ENCODE data around the gene SHLD1. TPM values are rescaled to one million over a fixed set of nuclear protein-coding genes. Genes with fewer than 3 reads are reported as not detected.

The SHLD1 gene
- total RNA-seq, 1 experiment from 2014 or later = 5.9 TPM

DNA sequence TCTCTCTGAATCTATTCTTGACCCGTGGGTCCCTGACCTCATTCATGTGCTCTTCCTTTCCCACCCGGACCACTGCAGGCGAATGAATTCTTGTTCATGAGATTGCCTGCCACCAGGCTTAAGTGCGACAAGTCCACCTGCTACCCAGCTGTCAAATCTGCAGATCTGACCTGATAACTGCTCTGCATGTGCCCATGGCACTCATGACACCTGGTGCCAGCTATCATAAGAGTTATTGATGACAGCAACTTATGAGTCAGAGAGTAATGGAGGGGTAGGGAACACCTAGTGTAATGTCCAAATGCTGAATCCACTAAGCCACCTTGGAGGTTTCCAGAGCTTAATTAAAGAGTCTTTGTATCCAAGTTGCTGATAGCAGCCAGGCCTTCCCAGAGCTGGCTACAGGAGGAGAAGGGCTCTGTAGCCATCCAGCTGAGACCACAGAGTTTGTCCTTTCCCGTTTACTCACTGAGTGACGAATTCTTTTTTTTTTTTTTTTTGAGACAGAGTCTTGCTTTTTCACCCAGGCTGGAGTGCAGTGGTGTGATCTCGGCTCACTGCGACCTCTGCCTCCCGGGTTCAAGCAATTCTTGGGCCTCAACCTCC is 17.4 kb downstream of the SHLD1 start:
- no peaks in the 10 kb centered on the region for H3K36me3 ChIP-seq (ENCODE audit: low read depth)
- no TSS peak for BruUV-seq (replicated peaks)
- TF ChIP-seq, protein P1, sequence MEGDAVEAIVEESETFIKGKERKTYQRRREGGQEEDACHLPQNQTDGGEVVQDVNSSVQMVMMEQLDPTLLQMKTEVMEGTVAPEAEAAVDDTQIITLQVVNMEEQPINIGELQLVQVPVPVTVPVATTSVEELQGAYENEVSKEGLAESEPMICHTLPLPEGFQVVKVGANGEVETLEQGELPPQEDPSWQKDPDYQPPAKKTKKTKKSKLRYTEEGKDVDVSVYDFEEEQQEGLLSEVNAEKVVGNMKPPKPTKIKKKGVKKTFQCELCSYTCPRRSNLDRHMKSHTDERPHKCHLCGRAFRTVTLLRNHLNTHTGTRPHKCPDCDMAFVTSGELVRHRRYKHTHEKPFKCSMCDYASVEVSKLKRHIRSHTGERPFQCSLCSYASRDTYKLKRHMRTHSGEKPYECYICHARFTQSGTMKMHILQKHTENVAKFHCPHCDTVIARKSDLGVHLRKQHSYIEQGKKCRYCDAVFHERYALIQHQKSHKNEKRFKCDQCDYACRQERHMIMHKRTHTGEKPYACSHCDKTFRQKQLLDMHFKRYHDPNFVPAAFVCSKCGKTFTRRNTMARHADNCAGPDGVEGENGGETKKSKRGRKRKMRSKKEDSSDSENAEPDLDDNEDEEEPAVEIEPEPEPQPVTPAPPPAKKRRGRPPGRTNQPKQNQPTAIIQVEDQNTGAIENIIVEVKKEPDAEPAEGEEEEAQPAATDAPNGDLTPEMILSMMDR (conservative IDR thresholded peaks at IDR 0.05) = no peak
- no peak for TF ChIP-seq EZH2 (IDR thresholded peaks at IDR 0.05; ENCODE audit: low read depth)
- no peak overlapping the region for H3K4me2 ChIP-seq
- no peak overlapping the region for H3K27ac ChIP-seq
- no peaks in the 10 kb centered on the region for H3K27me3 ChIP-seq (ENCODE audit: insufficient read depth, low read depth)
- POLR2A ChIA-PET (ENCODE audit: unreplicated experiment) = no interaction called here
- no peaks in the 10 kb centered on the region for H4K20me1 ChIP-seq (ENCODE audit: insufficient read depth)
- no peak overlapping the region for H3K4me3 ChIP-seq
- no peak overlapping the region for H2AFZ ChIP-seq
- H3K9me3 ChIP-seq (ENCODE audit: insufficient read depth, low read depth) = no peaks in the 10 kb centered on the region
- H3F3A ChIP-seq (ENCODE audit: insufficient read depth, low read depth) = peaks cover 9% of the 10 kb centered on the region
- peaks cover 12% of the 10 kb centered on the region for H3K4me1 ChIP-seq (replicated peaks; ENCODE audit: insufficient read depth)
- intact Hi-C loops (cut with micrococcal nuclease; ENCODE audit: unreplicated experiment) = no loop called here
- CTCF ChIA-PET = interaction anchor here (0.6 kb wide), 1 partner anchor 20 kb away, joined by 3 read pairs; no protein-coding TSS in a partner anchor
- H3K79me2 ChIP-seq (ENCODE audit: low read depth) = no peaks in the 10 kb centered on the region
- no peaks in the 10 kb centered on the region for H3K9me2 ChIP-seq (ENCODE audit: insufficient read depth)
- DNase-seq = no peak

DNA sequence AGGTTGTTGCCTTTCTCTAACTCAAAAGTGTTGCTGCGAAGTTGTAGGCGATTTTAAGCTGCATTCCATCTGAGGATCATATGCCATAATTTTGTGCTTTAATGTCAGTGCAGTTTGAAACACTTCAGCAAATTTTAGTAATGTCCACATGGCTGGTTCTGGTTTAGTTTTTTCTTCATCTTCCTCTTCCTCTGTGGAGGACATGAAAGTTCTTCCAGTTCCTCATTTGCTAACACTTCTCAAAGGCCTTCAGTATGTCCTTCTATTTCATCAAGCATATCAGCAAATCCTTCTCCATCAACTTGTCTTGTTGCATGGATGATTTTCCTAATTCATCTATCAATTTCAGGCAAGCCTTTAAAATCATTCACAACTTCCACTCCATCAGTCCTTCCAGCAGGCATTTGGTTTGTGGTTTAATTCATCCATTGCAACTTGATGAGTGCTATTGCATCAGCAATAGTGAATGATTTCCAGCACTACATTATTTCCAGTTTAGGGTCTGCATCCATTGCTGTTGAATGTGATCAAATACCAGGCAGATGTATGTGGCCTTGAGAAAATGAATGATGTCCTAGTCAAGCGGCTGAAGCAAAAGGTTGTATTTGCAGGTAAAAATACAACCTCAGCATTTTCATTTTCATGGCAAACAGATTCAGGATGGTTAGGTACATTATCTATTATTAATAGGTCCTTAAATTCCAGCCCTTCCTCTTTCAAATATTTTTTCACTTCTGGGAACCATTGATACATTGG is 20.2 kb downstream of the SHLD1 start:
- Histone ChIP-seq H3K9me2 (ENCODE audit: insufficient read depth) (no peaks in the 10 kb centered on the region), H3F3A (ENCODE audit: insufficient read depth, low read depth) (no peaks in the 10 kb centered on the region; the same call in 1 of the 2 replicates), H3K4me1 (replicated peaks; ENCODE audit: insufficient read depth) (no peaks in the 10 kb centered on the region), H3K27ac (no peak overlapping the region), H3K79me2 (ENCODE audit: low read depth) (no peaks in the 10 kb centered on the region), H3K4me3 (no peak overlapping the region), H3K27me3 (ENCODE audit: insufficient read depth, low read depth) (no peaks in the 10 kb centered on the region), H3K9me3 (ENCODE audit: insufficient read depth, low read depth) (no peaks in the 10 kb centered on the region), H3K36me3 (ENCODE audit: low read depth) (no peaks in the 10 kb centered on the region), H2AFZ (no peak overlapping the region), H3K4me2 (no peak overlapping the region), H4K20me1 (ENCODE audit: insufficient read depth) (no peaks in the 10 kb centered on the region)
- TF ChIP-seq EZH2 (IDR thresholded peaks at IDR 0.05; ENCODE audit: low read depth) = no peak
- TF ChIP-seq, protein P1 (conservative IDR thresholded peaks at IDR 0.05) = no peak
- no peak for DNase-seq
- no TSS peak for BruUV-seq (replicated peaks)
- CTCF ChIA-PET = no interaction called here
- POLR2A ChIA-PET (ENCODE audit: unreplicated experiment) = no interaction called here
- intact Hi-C loops (cut with micrococcal nuclease; ENCODE audit: unreplicated experiment) = no loop called here

DNA sequence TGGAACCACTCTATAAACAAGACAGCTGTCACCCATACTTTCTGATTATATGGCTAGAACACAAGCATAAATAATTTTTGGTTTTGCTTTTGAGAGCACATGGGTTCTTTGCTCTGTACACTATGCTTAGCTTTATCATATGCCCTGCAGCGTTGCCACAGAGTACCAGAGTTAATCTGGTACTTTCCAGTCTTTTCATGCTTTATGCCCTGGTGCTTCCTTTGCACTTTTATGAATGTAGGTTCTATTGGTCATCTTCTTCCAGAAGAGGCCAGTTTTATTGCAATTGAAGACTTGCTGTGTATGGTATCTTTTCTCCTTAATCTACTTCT is 20.8 kb downstream of the SHLD1 start:
- no peak overlapping the region for H2AFZ ChIP-seq
- H3K4me1 ChIP-seq (replicated peaks; ENCODE audit: insufficient read depth) = no peaks in the 10 kb centered on the region
- CTCF ChIA-PET = no interaction called here
- BruUV-seq (replicated peaks) = no TSS peak
- H3K9me2 ChIP-seq (ENCODE audit: insufficient read depth) = no peaks in the 10 kb centered on the region
- no peak overlapping the region for H3K27ac ChIP-seq
- no peaks in the 10 kb centered on the region for H3K9me3 ChIP-seq (ENCODE audit: insufficient read depth, low read depth)
- intact Hi-C loops (cut with micrococcal nuclease; ENCODE audit: unreplicated experiment) = no loop called here
- no peak overlapping the region for H3K4me2 ChIP-seq
- POLR2A ChIA-PET (ENCODE audit: unreplicated experiment) = no interaction called here
- DNase-seq = no peak
- TF ChIP-seq EZH2 (IDR thresholded peaks at IDR 0.05; ENCODE audit: low read depth) = no peak
- no peaks in the 10 kb centered on the region for H3K36me3 ChIP-seq (ENCODE audit: low read depth)
- no peaks in the 10 kb centered on the region for H3K79me2 ChIP-seq (ENCODE audit: low read depth)
- no peaks in the 10 kb centered on the region for H3K27me3 ChIP-seq (ENCODE audit: insufficient read depth, low read depth)
- H3F3A ChIP-seq (ENCODE audit: insufficient read depth, low read depth) = no peaks in the 10 kb centered on the region; the same call in 1 of the 2 replicates
- H4K20me1 ChIP-seq (ENCODE audit: insufficient read depth) = no peaks in the 10 kb centered on the region
- H3K4me3 ChIP-seq = no peak overlapping the region

Measured in PC-9 (cell line).